CD4-positive, alpha-beta T cell (primary cell): ENCODE data around the gene MT3. TPM values are rescaled to one million over a fixed set of nuclear protein-coding genes. Genes with fewer than 3 reads are reported as not detected.

Experiments used
- ATAC-seq: fragments of 200-7000 bp; cut with Tn5 transposase; one replicate; pipeline ENCODE4 v1.10.0; 2022; ENCODE audit warnings: mild to moderate bottlenecking; ENCODE audit not compliant: poor library complexity
- CTCF ChIA-PET: fragments of 350-600 bp; sonication (Branson Sonifier 250); formaldehyde crosslinking; loops from one replicate; lab custom pipeline; 2021; ENCODE audit warnings: antibody characterized with exemption, inconsistent platforms; lab: Charles Lee
- POLR2A ChIA-PET: fragments of 350-600 bp; sonication (Branson Sonifier 250); formaldehyde crosslinking; loops from one replicate; lab custom pipeline; 2021; ENCODE audit warnings: antibody characterized with exemption, inconsistent platforms; lab: Charles Lee
- DNase-seq, 14 experiments: peaks; one replicate each; pipeline ENCODE4 v3.0.0-alpha.2; 2013 to 2020; ENCODE audit warnings: mixed read lengths in 2 of 14
- H3K27ac ChIP-seq, 2 donors: one replicate each; pipeline versions ENCODE4 v1.5.1 to v1.7.0; 2013; ENCODE audit warnings: low read length in 2 of 2, low read depth in 1 of 2, mild to moderate bottlenecking in 1 of 2
- H3K27me3 ChIP-seq, 2 experiments: 1 replicate in 1 of 2; 2 replicates in 1 of 2; pipeline versions ENCODE4 v1.6.1 to v1.7.0; 2013; ENCODE audit warnings: low read length in 2 of 2, control low read depth in 1 of 2, mild to moderate bottlenecking in 1 of 2, moderate library complexity in 1 of 2; ENCODE audit not compliant: insufficient read depth in 2 of 2, control insufficient read depth in 1 of 2
- H3K36me3 ChIP-seq: one replicate; pipeline ENCODE4 v1.6.1; 2013; ENCODE audit warnings: low read length, control low read depth; ENCODE audit not compliant: insufficient read depth
- H3K4me1 ChIP-seq: one replicate; pipeline ENCODE4 v1.6.1; 2013; ENCODE audit warnings: low read length, control low read depth; ENCODE audit not compliant: insufficient read depth
- H3K4me3 ChIP-seq: one replicate; pipeline ENCODE4 v1.5.1; 2013; ENCODE audit warnings: mild to moderate bottlenecking, low read length, moderate library complexity
- H3K9me3 ChIP-seq, 2 experiments: 1 replicate in 1 of 2; 2 replicates in 1 of 2; pipeline versions ENCODE4 v1.6.1 to v1.7.0; 2013; ENCODE audit warnings: low read length in 2 of 2, mild to moderate bottlenecking in 2 of 2, control low read depth in 1 of 2, moderate library complexity in 1 of 2; ENCODE audit not compliant: control insufficient read depth in 1 of 2, insufficient read depth in 1 of 2
- H3K27ac Mint-ChIP-seq: one replicate; pipeline ENCODE4 v1.8.0; 2020; ENCODE audit warnings: mixed read lengths
- H3K27me3 Mint-ChIP-seq: one replicate; pipeline ENCODE4 v1.8.0; 2021; ENCODE audit warnings: mixed read lengths
- H3K36me3 Mint-ChIP-seq: one replicate; pipeline ENCODE4 v1.8.0; 2021; ENCODE audit warnings: low read depth, mixed read lengths
- H3K4me1 Mint-ChIP-seq: one replicate; pipeline ENCODE4 v1.8.0; 2021; ENCODE audit warnings: low read depth, mixed read lengths
- H3K4me3 Mint-ChIP-seq: one replicate; pipeline ENCODE4 v1.8.0; 2020; ENCODE audit warnings: mild to moderate bottlenecking, mixed read lengths
- H3K9me3 Mint-ChIP-seq: one replicate; pipeline ENCODE4 v1.8.0; 2020; ENCODE audit warnings: mixed read lengths
- CTCF ChIP-seq: fragments of 200-600 bp; IDR thresholded peaks from one replicate; pipeline ENCODE4 v1.8.0; 2022; ENCODE audit warnings: antibody characterized with exemption, mild to moderate bottlenecking
- intact Hi-C, 2 experiments: fragments of 100-400 bp; cut with DNase I in 1 of 2; cut with micrococcal nuclease in 1 of 2; formaldehyde crosslinking; loops; one replicate each; pipeline versions ENCODE4 v1.15.1 to v1.9.0; 2023 to 2025; cut with DNase I, micrococcal nuclease
- total RNA-seq, 174 experiments: library from RNA in 2 of 174; stranded (reverse) in 2 of 174; gene quantifications; one replicate each; pipeline ENCODE4 v1.2.3 and lab custom pipeline; 2021 to 2026

The MT3 gene
- total RNA-seq, 2 experiments from 2014 or later: 0.50 TPM; not detected in 1

- H3K4me1 ChIP-seq: peaks cover 39% of the 10 kb centered on the region
- peaks cover 38 to 52% of the 10 kb centered on the region in 2 experiments for H3K27me3 ChIP-seq
- no peaks in the 10 kb centered on the region for H3K36me3 ChIP-seq
- intact Hi-C loops: no loop called here
- no peak for TF ChIP-seq CTCF
- H3K36me3 Mint-ChIP-seq: no peaks in the 10 kb centered on the region
- H3K9me3 Mint-ChIP-seq: no peaks in the 10 kb centered on the region
- DNase-seq (no peak), ATAC-seq (no peak)
- peaks cover 0 to 10% of the 10 kb centered on the region in 2 experiments for H3K9me3 ChIP-seq
- ChIA-PET POLR2A (interaction anchor here (0.9 kb wide), 1 partner anchor 53 kb away, joined by 3 read pairs; the partner anchor contains the start of gene MT1X), CTCF (interaction anchor here (1.0 kb wide), 1 partner anchor 13 kb away, joined by 4 read pairs; no protein-coding TSS in a partner anchor)
- peaks cover 86% of the 10 kb centered on the region for H3K27me3 Mint-ChIP-seq
- no peak overlapping the region for H3K4me3 Mint-ChIP-seq
- H3K4me1 Mint-ChIP-seq: peaks cover 35% of the 10 kb centered on the region
- no peak overlapping the region for H3K4me3 ChIP-seq
- no peak overlapping the region for H3K27ac ChIP-seq
- no peak overlapping the region for H3K27ac Mint-ChIP-seq
These were observed 40.8 kb downstream of the MT3 start for GRCh38 chr16:56630134-56630533.

- Mint-ChIP-seq H3K36me3 (no peaks in the 10 kb centered on the region), H3K9me3 (no peaks in the 10 kb centered on the region), H3K4me3 (no peak overlapping the region), H3K4me1 (peaks cover 34% of the 10 kb centered on the region), H3K27ac (no peak overlapping the region), H3K27me3 (peaks cover 86% of the 10 kb centered on the region)
- Histone ChIP-seq H3K4me3 (no peak overlapping the region), H3K4me1 (peaks cover 40% of the 10 kb centered on the region), H3K27me3 (peaks cover 44 to 62% of the 10 kb centered on the region in 2 experiments), H3K9me3 (peaks cover 0 to 13% of the 10 kb centered on the region in 2 experiments), H3K36me3 (no peaks in the 10 kb centered on the region), H3K27ac (no peak overlapping the region)
- intact Hi-C loops: no loop called here
- POLR2A ChIA-PET: no interaction called here
- no peak for DNase-seq
- no peak for ATAC-seq
- CTCF ChIA-PET: interaction anchor here (1.0 kb wide), 1 partner anchor 12 kb away, joined by 4 read pairs; no protein-coding TSS in a partner anchor
- no peak for TF ChIP-seq CTCF
These were observed 41.9 kb downstream of the MT3 start for GRCh38 chr16:56631197-56631596.

GRCh38 chr16:56631832-56632155 lies 42.5 kb downstream of the MT3 start:
- no peaks in the 10 kb centered on the region for H3K9me3 Mint-ChIP-seq
- Histone ChIP-seq H3K27me3 (peaks cover 50 to 66% of the 10 kb centered on the region in 2 experiments), H3K27ac (no peak overlapping the region), H3K4me3 (peak overlapping the region; percentile 36), H3K4me1 (peaks cover 40% of the 10 kb centered on the region), H3K9me3 (peaks cover 0 to 13% of the 10 kb centered on the region in 2 experiments), H3K36me3 (no peaks in the 10 kb centered on the region)
- POLR2A ChIA-PET: no interaction called here
- H3K27me3 Mint-ChIP-seq: peaks cover 87% of the 10 kb centered on the region
- H3K27ac Mint-ChIP-seq: no peak overlapping the region
- CTCF ChIA-PET: no interaction called here
- peak overlapping the region; percentile 62 for H3K4me3 Mint-ChIP-seq
- ATAC-seq (no peak), DNase-seq (no peak)
- TF ChIP-seq CTCF: no peak
- no peaks in the 10 kb centered on the region for H3K36me3 Mint-ChIP-seq
- peaks cover 39% of the 10 kb centered on the region for H3K4me1 Mint-ChIP-seq
- intact Hi-C loops: no loop called here
